ENCODE data around the gene CISH.
A peak's percentile ranks its signal among the peaks of the same experiment; 100 is the strongest.

The CISH gene

DNA sequence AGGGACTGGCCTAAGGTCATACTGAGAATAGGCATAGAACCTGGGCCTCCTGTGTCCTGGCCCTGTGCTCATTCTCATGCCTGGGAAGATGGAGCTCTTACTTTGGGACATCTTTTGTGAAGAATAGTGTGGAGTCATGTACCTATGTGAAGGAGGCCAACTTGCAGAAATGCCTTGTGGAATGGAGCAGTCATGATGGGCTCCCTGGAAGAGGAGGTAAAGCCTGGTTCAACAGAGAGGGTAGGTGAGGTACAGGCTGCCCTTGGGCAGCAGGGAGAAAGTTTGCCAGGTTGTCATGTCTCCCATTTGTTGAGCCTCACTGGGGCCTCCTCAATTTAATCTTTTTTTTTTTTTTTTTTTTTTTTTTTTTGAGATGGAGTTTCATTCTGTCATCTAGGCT lies 23.5 kb upstream of the CISH start:
- no peak for DNase-seq

DNA sequence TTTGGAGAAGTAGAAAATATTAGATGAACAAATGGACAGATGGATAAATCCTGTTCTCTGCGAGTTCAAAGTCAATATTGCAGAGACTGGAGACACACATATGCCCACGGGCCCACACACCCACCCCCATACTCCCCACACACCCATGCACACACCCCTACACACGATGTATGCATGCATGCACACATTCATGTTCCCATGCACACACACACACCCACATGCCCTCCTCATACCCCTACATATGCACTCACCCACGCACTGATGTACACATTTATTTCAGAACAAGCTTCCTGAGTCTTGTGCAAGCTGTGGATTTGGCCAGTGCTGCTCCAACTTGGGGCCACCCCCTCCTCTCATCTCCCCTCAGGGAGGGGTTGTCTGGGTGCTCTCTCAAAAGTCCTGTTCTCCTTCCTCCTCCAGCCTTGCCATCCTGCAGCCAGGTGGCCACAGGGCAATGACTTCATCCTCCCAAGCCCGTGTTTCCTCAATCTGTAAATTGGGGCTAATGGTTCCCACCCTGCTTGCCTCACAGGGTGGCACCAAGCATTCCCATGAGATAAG lies 21.7 kb upstream of the CISH start:
- no peak for DNase-seq

DNA sequence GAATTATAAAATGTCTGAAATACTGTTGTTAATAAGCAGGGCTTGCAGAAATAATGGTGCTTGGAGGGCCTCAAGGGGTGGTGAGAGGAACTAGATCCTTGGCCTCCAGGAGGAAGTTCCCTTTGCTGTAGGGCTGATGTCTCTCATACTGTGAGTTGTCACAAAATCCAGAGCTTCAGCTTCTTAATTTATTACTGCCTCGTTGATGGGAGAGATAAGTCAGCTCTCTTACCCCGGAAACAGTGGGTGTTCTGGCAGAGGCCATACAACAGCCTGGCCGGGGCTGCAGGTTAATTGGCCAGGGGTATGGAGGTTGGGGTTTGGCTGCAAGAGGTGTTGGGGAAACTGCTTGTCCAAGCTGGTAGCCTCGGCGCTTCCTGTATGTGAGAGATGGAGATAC lies 20.9 kb upstream of the CISH start:
- peak; percentile 34 for DNase-seq

GRCh38 chr3:50630877-50631276 lies 19.3 kb upstream of the CISH start:
- peak; percentile 69 for DNase-seq

- no peak for DNase-seq
These were observed 18.8 kb upstream of the CISH start for GRCh38 chr3:50630394-50630793.

- DNase-seq: no peak
These were observed 17.0 kb upstream of the CISH start for GRCh38 chr3:50628601-50629000.

DNA sequence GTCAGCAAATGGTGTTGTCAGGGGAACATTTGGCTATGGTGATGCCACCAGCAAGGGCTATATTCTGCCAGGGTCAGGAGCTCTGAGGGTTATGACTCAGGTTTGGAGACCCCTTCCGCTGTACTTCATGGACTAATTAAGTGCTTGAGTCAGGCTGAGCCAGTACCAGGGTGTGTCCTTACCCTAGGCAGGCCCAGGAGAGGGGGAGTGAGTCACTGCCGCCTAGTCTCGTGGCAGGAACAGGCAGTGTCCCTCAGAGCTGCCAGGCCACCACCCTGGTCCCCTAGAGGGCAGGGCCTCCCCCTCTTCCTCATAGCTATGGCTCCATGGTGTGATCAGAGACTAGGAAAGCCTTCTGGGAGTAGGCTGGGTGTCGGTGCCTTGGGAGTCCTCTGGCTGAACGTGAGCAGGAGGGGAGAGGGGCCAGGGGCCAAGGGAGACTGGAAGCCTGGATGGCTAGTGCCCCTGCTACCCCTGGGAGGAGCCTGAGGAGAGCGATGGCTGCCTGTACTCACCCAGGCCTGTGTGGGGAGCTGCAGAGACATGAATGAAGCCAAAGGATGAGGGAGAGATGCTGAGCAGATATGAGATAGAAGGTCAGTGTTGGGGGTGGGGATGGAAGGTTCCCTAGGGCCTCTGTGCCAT lies 16.0 kb upstream of the CISH start:
- DNase-seq: peak; percentile 74

GRCh38 chr3:50626401-50626800 lies 14.8 kb upstream of the CISH start:
- no peak for DNase-seq

- DNase-seq: no peak
These were observed 13.9 kb upstream of the CISH start for GRCh38 chr3:50625231-50626182.

DNA sequence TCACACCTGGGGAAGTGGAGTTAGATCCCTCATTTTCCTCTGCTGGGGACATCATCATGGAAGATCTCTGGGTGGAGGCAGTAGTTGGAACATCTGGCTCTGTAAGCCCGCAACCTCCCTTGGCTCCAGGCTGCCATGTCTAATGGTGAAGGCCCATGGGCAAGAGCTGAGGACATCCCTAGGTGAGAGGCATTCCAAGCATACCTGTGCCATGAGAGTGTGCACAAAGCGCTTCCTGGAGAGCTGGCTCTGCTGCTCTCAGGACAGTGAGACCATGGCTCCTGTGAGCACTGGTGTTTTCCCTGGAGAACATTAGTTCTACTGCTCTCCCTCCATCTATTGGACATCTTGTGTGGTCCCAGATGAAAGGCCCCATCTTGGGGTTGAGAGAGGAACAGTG lies 13.1 kb upstream of the CISH start:
- no peak for DNase-seq

DNA sequence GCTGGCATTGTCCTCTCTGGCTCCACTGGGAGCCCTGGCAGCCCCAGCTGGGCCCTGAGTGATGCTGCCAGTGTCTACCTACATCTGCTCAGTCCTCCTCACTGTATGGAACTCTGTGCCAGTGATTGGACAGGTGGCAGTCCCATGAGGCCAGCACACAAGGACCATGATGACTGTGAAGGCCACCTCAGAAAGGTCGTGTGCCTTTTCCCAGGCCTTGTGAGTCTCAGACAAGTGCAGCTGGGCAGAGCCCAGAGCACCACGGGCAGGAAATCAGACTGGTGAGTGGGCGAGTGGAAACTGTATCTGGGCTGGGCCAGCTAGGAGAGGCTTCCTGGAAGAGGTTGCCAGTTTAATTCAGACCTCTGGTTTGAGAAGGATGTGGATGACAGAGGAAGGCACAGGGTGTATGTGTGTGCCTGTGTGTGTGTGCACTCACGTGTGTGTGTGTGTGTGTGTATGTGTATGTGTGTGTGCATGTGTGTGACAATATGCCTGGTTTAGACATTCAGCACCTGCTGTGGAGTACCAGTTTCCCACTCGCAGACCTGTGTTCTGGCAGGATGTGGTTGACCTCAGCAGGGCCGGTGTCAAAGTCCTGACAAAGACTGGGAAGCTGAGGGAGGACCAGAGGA lies 12.4 kb upstream of the CISH start:
- no peak for DNase-seq

DNA sequence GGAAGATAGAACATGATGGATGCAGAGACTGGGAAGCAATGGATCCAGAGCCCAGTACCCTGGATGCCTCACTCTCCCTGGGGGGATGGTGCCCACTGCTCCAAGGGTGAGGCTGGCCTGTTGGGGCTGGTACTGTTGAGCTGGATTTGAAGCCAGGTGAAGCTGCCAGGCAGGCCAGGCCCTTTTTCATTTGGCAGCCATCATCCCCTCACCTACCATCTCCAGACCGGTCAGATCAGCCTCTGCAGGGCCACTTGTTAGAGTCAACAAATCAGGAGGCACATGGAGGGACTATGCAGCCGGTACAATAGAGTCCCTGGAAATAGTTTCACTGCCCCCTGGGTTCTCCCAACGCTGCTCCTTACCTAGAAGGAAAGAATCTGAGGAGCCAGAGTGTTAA lies 11.3 kb upstream of the CISH start:
- no peak for DNase-seq

DNA sequence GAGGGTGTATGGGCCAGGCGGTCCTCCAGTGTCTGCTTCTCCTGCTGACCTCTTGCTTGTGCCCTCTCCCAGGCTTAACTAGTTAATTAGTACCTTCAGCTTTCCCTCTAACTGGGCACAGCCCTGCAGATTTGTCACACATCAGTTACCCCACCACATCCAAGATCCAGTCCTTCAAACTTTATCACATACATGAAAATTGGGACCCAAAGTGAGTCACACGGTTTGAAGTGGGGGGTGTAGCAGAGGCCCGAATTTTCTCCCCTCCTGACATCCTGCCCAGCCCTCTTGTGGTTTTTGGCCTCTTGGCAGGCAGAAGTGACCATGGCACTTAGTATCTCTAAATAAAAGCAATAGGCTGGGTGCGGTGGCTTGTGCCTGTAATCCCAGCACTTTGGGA lies 9.2 kb upstream of the CISH start:
- no peak for DNase-seq

DNA sequence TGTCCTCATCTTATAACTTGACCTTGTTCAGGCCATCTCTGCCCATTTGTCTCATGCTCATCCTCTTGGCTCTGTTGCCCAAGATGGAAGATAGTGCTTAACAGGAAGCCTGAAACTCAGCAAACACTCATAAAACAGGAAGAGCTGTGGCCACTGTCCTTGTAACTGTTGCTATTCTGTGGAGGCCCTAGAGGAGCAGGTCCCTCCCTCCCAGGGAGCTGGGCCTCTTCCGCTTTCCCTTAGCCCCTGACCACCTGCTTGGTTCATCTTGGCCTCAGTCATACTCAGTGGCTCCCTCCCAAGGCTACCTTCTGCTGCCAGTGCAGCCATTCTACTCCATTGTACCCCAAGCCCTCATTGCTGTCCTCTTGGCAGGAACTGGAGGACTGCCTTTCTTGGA lies 8.8 kb upstream of the CISH start:
- no peak for DNase-seq

DNA sequence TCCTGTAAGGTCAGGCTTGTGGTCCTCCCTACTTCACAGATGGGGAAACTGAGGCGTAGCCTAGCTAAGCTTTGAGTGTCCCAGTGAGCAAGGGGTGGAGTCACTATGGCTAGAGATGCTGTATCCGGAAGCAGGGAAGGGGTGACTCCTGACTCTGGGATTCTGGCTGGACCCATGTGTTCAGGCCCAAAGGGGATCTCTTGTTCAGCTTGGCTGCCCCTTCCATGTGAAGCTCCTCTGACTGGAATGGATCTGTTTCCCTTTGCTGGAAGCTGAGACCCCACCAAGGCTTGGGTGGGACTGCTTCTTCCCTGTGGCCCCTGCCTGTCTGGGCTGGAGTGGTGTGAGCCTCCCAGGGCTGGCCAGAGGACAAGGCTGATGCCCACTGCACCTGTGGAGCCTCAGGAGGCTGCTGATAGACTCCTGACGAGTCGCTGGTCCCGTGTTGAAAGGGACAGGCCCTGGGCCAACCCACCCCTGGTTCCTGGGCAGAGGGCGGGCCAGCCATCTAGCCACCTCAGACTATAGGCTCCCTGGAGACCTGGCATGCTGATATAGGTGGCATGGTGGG lies 6.4 kb upstream of the CISH start:
- DNase-seq: no peak

- no peak for DNase-seq
These were observed 5.7 kb upstream of the CISH start, which contains the start of gene MAPKAPK3 for GRCh38 chr3:50617096-50617791. Gene MAPKAPK3 (plus strand): TSS chr3:50617151. CDS start chr3:50617566, 415 bp downstream.

DNA sequence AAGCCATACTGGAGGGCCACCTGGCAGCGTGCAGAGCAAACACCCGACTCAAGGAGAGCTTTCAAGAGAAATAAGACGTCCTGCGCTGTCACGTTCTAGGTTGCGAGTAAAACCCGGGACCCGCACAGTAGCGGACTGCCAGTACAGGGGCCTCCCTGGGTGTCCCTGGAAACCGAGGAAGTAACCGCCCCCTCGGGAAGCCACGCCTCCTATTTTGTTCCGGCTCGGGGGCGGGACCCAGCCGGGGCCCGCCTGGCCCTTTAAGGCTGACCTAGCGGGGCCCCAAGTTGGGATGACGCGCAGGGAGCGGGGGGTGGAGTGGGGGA lies 5.2 kb upstream of the CISH start:
- peak; percentile 89 for DNase-seq

DNA sequence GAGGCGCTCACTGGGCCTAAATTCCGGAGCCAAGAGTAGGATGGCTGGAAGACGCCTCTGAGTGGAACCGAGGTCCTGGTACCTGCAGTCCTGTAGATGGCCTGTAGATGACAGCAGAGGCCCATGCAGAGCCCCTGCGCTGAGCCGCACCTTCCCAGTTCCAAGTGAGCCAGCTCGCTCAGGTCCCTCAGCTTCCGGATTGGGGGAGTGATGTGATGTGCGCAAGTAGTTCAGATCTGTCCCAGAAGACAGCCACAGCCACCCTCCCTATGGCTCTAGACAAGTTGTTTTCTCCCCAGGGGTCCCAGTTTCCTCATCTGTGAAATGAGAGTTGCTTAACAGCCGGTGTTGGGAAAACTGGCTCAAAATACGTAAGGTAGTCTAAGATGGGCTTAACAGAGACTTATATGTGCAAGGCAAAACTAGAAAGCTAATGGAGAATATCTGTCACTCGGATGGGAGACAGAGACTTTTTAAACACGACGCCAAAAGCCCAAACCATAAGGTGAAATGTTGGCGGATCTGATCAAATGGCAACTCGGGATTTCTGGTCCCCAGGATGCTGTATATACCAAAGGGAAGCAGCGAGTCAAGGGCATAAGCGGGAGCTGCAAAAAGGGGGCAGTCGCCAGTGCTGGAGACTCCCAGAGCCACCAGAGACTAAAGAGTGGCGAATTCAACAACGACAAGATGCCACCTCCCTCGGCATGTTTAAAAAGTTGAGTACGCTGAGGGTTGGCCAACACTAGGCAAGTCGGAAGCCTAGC lies 4.6 kb upstream of the CISH start:
- DNase-seq: peak; percentile 74

DNA sequence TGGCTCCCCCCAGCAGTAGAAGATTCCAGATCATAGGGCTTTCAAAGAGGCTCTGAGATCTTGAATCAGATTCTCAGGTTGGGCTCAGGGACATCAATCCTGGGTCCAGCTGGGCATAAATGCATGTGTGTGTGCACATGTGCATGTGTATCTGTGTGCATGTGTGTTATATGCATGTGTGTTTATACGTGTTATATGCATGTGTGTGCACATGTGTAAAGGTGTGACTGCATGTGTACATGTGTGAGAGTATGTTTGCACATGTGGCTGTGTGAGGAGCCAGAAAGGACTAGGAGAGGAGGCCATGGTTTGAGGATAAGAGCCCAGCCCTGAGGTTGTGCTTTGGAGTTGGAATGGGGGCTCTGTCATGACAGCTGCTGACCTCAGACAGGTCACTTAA lies 3.6 kb upstream of the CISH start:
- no peak for DNase-seq

DNA sequence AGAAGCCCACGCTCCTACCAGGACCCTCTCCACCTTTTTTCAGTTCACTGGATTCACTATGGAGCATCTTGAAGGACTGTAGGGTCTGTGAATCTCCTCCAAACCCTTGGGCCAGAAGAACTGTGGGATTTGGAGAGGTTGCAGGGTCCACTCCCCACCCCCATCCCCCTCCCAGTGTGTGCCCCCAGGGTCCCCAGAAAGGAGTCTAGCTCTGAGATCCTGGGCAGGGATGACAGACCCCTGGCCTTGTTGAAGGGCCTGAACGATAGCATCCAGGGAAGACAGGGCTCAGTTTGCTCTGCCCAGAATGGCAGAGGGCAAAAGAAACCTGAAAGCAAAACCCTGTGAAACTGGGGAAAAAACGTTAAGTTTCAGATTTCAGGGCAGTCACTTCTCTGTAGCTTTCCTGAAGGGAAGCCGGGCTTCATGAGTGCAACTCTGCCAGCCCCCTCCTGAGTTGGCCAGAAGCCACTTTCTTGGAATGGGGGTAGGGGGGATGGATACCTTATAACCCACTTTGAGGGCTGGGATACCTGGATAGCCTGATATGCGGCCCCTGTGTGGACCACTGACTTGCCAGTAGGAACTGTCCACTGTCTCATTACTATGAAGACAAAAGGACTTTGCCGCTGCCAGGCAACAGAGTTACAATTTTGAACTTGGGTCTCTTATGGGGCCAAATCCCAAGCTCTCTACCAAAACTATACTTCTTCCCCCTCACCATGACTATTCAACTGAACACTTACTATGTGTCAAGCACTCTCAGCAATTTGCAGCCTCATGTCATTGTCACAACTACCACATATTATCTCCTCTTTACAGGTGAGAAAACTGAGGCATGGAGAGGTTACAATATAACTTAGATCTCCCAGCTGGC lies 1.6 kb upstream of the CISH start:
- DNase-seq: no peak
